GM18505 (cell line): ENCODE data around the gene SNTA1.

Experiments
- ATAC-seq: cut with Tn5 transposase; IDR thresholded peaks from one replicate; pipeline ENCODE4 v1.9.1; 2021; ENCODE audit not compliant: unreplicated experiment
- POLR2A ChIP-seq: IDR thresholded peaks from 4 replicates; pipeline ENCODE4 v1.6.1; 2011; ENCODE audit warnings: borderline replicate concordance; ENCODE audit not compliant: insufficient read depth, insufficient read length; ENCODE audit errors: extremely low read depth

The SNTA1 gene

DNA sequence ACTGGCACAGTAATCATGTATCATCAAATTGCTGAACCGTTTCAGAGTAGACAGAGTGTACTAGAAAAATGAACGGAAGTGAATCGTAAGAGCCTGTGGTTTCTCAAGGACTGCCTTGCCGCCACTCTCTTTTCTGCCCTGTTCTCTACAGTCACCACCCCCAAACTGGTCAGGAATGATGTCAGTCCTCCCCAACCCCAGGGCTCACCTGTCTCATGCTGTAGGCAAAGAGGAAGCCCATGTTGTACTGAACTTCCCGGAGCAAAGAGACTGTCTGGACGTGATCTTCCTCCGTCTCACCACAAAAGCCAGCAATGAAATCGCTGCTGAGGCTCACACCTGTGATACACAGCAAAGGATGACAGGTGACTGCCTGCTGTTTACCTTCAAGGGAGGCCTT lies 73.3 kb downstream of the SNTA1 start:
- ATAC-seq = no peak

GRCh38 chr20:33362898-33363297 lies 80.7 kb downstream of the SNTA1 start:
- no peak for ATAC-seq

More for the DNA sequence above, 73.3 kb downstream of the SNTA1 start:
- TF ChIP-seq POLR2A = no peak

DNA sequence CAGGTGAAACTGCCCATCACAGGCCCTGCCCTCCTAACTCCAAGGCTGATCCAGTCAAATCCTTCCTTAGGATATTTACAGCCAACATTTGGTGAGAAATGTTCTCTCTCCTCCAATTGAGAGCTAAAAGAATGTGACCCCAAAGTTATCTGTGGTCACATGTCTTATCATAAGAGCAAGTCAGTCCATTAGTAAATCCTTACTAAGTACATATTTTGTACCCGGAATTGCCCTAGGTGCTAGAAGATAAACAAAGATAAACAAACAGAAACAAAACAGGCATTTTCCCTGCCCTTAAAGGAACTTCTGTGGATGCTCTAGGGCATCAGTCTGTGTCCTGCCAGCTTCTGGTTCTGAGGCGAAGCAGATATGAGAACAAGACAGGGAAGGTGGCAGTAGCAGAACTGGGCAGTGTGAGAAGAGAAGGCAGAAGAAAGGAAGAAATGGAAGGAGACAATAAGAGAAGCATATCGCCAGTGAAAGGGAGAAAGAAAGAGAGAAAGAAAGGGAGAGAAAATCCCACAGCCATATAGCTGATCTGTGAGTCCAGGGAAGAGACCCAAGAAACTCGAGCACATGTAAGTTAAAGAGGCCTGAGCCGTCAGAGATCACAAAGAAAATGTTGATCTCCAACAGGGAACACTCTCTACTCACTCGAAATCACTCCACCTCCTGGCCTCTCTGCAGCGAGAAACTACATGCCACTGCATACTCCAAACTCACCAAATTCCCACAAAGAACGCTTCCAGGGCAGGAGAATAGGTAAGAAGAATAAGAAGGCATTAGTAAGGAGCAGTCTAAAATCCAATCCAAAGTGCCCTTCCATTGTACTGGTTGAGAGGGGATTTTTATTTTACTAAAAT lies 83.9 kb downstream of the SNTA1 start:
- no peak for ATAC-seq
- no peak for TF ChIP-seq POLR2A

More at GRCh38 chr20:33362898-33363297, 80.7 kb downstream of the SNTA1 start:
- TF ChIP-seq POLR2A = no peak
